HUDEP-2 (cell line): ENCODE results near the gene MVB12A.

ENCODE experiments used
- DNase-seq, 76 experiments: peaks; one replicate each; lab custom pipeline; 2025; ENCODE audit not compliant: unreplicated experiment in 76 of 76; lab: John Stamatoyannopoulos, UW

MVB12A gene

DNA sequence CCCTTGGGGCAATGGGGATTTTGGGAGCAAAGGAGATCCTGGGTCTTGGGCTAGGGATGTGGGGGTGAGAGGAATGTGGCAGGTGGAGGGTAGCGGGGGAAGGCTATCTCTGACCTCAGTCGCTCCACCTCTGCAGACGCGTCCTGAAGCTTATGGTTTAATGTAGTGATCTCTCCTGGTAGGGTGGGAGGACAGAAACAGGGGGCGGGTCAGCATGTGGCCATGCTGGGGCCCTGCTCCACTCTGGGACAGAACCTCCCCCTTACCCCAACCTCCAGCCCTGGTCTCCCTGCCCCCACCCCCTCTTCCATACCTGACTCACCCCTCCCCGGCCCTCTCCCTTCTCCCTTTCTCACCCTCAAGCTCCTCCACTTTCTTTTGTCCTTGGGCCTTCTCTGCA, 15.8 kb upstream of the MVB12A start:
- peak in 12 of 76 experiments; percentile 14 to 35 (median 24) for DNase-seq

DNA sequence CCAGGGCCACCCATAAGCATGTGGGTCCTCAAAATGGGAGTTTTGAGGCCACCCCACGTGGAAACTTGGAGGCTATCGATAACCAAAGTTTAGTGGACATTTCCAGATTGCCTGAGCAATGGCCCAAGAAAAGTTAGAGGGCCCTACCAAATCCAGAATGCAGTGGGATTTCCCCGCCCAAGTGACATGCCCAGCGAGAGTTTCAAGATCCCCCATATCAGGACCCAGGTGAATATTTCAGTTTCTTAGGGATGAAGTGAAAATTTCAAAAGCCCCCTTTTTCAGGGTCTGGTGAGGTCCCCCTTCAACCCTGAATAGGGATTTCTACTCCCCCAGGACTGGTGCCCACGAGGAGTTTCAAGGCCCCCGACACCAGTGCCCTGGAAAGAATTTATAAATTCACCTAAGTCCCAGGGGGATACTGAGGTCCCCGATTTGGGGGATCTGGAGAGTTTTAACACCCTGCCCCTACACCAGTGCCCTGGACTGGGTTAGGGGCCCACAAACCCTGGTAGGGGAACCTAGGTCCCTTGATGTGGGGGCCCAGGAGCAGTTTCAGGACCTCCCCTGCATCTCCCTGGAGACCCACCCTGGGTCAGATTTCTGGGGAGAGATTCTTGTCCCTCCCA, 15.1 kb upstream of the MVB12A start:
- peak in 2 of 76 experiments; percentile 12 to 26 for DNase-seq

DNA sequence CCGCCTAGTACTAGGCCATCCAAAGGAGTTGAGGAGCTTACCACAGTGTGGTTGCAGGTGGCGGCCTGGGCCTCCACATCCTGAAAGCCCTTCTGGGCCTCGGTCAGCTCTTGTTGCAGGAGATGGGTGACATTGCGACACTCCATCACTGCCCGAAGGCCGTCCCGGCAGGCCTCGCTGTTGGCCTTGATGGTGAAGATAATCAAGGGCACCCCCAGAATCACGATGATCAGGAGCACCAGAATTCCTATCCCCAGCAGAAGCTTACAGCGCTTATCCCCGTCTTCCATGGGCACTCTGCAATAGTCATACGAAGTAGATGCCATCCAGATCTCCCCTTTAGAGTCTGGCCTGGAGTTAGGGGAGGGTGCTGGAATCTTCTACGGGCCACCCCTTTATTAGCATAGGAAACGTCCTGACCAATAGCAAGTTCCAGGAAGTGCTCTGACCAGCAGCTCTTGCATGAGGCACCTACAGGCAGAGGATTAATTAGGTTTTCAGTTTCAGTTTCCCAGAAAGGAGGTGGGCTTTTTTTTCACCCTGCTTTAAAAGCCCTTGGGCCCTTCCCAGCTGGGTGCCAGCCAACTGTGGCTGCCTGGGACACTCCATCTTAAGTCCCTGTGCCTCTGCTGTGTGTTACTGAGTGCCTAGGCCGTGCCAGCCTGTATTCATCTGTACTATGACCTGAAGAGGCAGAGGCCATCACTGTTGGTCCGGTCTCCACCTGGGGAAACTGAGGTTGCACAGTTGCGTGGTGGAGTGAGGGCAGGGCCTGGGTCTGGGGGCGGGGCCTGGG, 14.4 kb upstream of the MVB12A start, which contains the start of gene BST2:
Gene BST2, minus strand, starts transcription at position 381 of the 796 bp plus-strand sequence. Its CDS starts 55 bp downstream, at position 326.
- DNase-seq = peak in 73 of 76 experiments; percentile 57 to 94 (median 79)

DNA sequence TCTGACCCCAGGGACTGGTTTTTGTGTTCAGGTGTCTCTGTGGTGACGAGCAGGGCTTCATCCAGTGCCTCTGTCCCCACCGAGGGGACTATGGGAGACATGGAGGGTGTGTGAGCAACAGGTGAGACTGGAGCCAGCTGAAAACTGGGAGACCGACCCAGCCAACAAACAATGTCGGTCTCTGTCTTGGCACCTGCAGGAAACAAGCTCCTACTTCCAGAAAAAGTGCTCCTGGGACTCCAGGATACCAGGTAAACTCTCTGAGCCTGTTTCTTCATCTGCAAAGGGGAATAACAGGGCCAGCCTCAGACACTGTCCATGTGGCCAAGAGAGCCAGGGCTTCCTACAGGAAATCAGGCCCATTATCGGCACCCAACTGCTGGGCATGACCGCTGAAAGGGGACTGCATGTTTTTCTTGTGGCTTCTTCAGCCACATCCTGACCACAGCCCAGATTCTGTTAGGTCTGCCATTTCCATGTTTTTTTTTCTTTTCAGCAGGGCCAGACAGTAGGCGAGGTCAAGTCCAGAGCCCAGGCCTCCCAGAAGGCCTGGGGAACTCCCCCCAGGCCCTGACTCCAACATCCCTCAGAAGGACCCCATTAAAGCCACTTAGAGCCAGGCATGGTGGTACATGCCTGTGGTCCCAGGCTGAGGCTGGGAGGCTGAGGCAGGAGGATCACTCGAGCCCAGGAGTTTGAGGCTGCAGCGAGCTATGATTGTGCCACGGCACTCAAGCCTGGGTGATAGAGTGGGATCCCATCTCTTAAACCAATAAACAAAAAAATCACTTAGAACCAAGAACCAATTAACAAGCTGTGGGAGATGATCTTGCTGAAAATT, 13.6 kb upstream of the MVB12A start:
- DNase-seq = peak in 18 of 76 experiments; percentile 5 to 85 (median 32)

DNA sequence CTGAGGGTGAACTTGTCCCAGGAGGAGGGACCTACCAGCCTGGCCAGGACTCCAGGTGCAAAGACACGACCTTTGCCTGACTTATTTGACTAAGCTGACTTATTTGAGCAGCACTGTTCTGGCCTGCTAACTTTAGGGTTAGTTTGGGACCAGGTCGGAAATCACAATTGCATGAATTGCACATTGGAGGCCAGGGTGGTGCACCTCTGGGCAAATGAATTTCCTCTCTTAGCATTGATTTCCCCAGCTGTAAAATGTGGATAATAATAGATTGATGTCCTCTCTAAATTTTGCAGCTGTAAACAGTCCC, 13.0 kb upstream of the MVB12A start:
- DNase-seq = peak in 2 of 76 experiments; percentile 43 to 45

DNA sequence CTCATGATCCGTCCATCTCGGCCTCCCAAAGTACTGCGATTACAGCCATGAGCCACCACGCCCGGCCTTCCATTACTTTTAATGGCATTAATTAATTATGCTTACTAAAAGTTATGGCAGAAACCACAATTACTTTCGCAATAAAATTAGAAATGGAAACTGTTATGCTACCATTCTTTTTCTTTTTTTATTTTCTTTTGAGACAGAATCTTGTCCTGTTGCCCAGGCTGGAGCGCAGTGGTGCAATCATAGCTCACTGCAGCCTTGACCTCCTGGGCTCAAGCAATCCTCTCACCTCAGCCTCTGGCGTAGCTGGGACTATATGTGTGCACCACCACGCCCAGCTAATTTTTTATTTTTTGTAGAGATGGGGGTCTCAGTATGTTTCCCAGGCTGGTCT, 9.9 kb upstream of the MVB12A start:
- no peak for DNase-seq

DNA sequence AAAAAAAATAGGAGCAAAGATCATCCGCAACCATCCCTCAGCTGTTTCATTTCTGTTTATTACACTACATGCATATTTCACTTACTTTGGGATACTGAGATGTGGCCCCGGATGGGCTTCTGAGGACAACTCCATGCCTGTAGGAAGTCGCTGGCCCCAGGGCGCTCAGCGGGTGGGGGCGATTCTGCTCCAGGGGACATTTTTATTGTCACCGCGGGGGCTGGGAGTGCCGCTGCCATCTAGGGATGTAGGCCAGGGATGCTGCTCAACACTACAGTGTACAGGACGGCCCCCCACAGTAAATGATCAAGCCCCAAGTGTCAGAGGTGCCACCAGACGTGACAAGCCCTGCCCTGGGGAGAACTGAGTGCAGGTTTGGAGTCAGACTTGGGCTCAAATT, 8.0 kb upstream of the MVB12A start:
- no peak for DNase-seq

DNA sequence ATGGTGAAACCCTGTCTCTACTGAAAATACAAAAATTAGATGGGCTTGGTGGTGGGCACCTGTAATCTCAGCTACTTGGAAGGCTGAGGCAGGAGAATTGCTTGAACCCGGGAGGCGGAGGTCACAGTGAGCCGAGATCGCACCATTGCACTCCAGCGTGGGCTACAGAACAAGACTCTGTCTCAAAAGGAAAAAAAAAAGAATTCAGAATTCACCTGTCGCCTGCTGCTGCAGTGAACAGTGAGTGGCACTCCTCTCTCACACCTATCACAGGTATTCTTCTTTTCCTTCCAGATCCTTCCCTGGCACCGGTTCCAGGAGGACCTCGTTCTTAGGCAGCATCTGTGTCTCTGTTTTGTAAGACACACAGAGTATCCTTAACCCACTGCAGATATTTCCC, 5.8 kb upstream of the MVB12A start:
- no peak for DNase-seq

DNA sequence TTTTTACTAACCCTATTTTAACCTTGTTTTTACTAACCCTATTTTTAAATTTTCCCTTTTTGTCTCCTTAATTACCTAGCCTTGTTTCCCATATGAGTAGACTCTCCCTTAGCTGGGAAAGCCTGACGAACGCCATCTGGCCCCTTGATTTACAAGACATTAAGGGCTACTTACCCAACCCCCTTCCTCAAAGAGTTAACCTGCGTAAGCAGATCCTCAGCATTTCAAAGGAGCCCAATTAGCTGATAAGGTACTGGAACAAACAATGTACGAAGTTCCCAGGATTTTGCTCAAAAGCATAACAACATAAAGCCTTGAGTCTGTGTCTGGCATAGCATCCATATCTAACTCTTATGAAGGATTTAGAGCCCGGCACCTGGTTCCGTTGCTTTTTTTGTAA, 4.7 kb upstream of the MVB12A start:
- DNase-seq = no peak

DNA sequence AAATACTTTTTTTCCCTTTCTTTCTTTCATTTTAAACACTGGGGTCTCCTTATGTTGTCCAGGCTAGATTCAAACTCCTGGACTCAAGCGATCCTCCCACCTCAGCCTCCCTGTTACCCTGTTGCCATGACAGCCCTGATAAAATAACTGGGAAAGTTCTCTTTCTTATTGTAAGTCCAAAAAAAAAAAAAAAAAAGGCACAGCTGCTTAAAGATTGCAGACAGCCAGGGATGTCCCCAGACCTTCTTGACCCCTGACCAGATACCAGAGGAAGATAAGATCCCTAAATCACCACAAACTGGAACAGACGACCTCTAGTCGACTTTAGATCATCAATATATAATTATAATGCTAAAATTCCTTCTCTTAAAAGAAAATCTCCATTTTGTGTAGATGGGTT, 1.1 kb upstream of the MVB12A start:
- no peak for DNase-seq

DNA sequence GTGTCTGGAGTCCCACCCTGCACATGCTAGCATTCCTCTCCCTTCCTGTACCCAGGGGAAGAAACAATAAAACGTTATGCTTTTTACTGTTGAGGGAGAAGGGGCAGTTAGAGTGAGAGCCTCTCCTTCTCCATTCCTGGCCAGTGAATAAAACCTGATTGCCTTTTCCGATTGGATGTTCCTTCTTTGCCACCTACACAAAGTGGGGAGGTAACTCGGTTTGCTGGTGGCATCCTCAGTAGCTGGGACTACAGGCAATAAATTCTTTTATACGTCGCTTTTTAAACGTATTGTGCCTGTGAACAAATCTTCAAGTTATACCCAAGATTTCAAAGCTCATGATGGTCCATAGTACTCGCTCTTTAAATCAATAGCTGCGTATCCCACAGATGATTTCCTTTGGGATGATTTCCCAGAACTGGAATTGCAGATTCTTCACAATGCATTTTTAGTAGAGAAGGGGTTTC, 660 bp upstream of the MVB12A start:
- DNase-seq = peak in 7 of 76 experiments; percentile 26 to 53 (median 31)

DNA sequence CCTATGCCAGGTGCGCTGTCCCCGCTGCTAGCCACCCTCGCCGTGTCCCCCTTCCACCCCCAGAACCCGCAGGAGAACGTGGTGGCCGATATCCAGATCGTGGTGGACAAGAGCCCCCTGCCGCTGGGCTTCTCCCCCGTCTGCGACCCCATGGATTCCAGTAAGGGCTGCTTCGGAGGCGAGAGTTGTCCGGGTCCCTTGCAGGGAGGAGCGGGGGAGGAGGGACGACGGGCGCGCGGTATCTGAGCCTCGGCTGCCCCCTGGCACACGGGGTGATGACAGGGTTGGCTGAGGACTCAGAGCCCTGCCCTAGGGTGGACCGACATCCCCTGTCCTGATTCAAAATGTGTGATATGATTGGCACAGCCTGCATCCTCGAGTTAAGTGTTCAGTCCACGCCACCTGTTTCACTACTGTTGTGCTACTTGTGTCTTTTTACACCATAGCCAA, 653 bp downstream of the MVB12A start:
- DNase-seq = peak in 65 of 76 experiments; percentile 18 to 76 (median 55)

DNA sequence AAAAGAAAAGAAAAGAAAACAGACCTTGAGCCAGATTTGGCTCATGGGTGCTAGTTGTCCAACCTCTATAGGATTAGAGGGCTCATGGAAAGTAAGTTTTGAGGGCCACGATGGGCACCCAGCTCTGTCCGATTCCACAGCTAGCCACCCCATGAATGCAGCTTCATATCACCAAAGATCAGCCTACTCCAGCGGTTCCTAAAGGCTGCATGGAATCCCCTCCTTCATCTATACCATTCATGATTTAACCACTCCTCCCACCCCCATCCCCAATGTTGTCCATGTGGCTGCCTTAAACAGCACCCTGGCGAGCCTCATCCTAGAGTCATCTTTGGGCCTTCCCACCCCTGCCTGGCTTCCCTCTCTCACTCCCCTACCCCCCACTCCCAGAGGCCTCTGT, 2.1 kb downstream of the MVB12A start:
- no peak for DNase-seq

DNA sequence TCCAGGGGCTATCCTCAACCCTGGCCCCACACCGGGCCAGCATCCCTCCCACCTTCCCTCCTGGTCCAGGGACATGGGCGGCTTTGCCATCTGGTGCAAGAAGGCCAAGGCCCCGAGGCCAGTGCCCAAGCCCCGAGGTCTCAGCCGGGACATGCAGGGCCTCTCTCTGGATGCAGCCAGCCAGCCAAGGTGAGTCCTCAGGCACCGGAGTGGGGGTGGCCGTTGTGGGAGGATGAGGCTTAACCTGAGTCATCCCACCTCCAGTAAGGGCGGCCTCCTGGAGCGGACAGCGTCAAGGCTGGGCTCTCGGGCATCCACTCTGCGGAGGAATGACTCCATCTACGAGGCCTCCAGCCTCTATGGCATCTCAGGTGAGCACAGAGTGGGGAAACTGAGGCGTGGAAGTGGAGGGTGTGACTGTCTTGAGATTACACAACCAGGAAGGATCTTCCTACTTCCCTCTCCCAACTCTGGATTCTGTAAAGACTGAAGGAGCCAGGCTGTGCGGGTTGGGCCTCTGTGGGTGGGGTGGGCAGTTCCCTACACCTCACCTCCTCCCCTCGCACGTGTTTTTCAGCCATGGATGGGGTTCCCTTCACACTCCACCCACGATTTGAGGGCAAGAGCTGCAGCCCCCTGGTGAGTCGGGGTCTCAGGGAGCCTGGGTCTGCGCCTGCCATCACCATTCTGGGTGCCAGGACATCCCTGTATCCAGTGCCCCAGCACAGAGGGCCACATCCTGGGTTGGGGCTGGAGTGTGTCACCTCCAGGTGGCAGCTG, 3.8 kb downstream of the MVB12A start:
- no peak for DNase-seq

DNA sequence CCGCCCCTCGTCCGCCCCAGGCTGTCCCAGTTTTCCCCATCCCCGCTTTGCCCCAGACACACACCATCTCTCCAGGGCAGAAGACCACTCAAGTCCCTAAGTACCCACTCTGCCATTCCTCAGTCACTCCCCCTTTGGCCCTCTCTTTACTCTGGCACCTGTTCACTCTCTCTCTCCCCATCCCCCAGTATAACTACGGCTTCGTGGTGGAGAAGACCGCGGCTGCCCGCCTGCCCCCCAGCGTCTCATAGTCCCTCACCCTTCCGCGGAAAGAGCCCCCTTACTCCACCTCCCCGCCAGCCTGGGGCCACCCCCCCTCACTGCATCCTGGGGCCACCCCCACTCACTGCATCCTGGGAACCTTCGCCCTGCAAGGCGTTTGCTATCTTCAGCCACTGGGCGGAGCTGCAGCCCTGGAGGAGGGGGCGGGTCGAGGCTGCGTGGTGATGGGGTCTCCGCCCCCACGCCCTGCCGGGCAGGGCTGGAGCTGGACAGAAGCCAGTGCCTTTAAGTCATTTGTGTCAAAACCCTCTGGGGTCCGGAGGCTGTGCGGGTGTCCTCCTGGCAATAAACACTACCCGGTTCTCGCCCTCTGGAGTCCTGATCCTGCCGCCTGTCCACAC, 5.0 kb downstream of the MVB12A start:
- peak in 49 of 76 experiments; percentile 6 to 78 (median 52) for DNase-seq

DNA sequence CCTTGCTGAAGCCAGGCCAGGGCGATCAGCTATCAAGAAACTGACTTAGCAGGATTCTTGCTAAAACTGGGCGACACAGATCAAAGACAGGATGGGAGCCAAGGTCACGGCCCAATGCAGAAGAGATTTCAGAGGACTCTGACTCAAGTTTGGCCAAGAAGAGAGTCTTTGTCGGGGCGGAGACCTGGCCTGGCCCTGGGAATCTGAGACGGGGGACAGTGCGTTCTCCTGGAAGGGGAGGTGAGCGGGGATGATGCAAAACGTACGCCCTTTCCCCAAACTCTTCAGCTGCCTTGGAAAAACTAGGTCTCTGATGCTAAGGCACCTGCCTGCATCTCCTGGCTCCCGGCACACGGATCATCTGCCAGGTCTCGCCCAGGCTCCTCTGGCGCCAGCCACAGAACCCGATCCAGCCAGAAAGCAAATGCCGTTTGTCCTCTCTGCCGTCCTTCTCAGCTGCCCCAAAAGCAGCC, 9.8 kb downstream of the MVB12A start:
- DNase-seq = no peak

DNA sequence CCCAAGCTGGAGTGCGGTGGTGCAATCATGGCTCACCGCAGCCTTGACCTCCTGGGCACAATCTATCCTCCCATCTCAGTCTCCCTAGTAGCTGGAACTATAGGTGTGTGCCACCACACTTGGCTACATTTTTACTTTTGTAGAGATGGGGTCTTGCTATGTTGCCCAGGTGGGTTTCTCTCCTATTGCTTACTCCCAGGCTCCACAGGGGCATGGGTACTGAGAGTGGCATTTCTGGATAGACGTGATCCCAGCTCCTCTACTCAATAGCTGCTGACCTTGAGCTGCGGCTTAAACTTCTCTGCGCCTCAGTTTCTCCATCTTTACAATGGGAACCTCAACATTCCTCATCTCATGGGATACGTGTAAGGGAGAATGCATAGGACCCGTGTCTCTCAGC, 11.6 kb downstream of the MVB12A start:
- no peak for DNase-seq

DNA sequence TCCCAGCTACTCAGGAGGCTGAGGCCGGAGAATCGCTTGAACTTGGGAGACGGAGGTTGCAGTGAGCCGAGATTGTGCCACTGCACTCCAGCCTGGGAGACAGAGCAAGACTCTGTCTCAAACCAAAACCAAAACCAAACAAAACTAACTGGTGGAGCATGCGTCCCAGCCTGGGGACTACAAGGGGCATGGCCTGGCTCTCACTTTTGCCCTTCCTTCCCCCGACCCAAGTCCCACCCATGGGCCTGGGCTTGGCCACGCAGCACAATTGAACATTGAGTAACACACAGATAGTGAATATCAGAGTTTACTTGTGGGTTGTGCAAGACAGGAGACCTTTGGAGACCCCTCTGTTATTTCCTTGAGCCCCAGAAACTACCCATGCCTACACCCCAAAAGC, 15.4 kb downstream of the MVB12A start:
- DNase-seq = no peak

DNA sequence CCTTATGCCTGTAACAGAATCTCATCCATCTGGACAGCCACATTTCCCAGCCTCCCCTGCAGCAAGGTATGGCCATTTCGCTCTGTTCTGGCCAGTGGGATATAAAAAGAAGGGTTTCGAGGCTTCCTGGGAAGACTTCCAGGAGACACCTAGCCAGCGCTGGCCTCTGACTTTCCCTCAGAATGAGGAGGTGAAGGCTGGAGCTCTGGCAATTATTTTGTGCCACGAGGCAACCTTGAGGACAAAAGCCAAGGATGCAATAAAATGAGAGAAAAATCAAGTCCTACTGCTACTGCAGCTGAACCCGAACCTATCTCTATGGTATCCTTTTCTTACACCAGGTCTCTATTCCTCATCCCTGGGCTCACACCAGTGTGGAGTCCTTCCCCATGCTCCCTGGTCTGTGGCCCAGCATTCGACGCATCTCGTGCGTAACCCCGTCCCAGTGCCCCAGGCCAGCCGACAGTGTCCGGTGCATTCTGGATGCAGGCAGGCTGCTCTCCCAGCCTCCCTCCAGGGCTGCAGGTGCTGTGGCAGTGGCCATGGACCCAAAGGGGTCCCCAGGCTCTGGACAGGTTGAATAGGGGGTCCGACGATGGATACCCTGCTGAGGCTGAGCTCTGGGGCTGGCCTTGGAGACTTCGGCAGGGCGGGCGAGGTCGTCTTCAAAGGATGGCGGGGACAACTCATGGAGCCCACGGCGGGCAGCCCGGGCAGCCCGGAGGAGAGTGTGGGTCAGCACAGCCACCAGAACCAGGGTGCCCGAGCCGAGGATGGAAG, 16.4 kb downstream of the MVB12A start:
- DNase-seq = no peak
